GM12891 (cell line): ENCODE results near the gene REELD1.
A peak's percentile ranks its signal among the peaks of the same experiment; 100 is the strongest.

Source experiments
- DNase-seq: peaks from one replicate; pipeline ENCODE4 v3.0.0; 2011; ENCODE audit warnings: low spot score; ENCODE audit not compliant: insufficient read length
- FAIRE-seq: peaks from 2 replicates; lab custom pipeline; 2011; peaks lifted over from hg19 to GRCh38; lab: Jason Lieb, UNC
- PAX5 ChIP-seq: IDR thresholded peaks from 2 replicates; pipeline ENCODE4 v1.6.1; 2011; ENCODE audit warnings: low read length, moderate library complexity, mild to moderate bottlenecking; ENCODE audit not compliant: insufficient read depth, severe bottlenecking
- POLR2A ChIP-seq: IDR thresholded peaks from 2 replicates; pipeline ENCODE4 v1.6.1; 2011; ENCODE audit warnings: low read depth, low read length, control low read depth
- POLR2AphosphoS5 ChIP-seq: IDR thresholded peaks from 2 replicates; pipeline ENCODE4 v1.6.1; 2011; ENCODE audit warnings: low read depth, low read length, control low read depth
- POU2F2 ChIP-seq: IDR thresholded peaks from 2 replicates; pipeline ENCODE4 v1.6.1; 2011; ENCODE audit warnings: low read depth, mild to moderate bottlenecking, control low read depth, low read length, moderate library complexity
- SPI1 ChIP-seq: IDR thresholded peaks from 2 replicates; pipeline ENCODE4 v1.6.1; 2011; ENCODE audit warnings: low read depth, low read length, control low read depth
- TAF1 ChIP-seq: IDR thresholded peaks from 2 replicates; pipeline ENCODE4 v1.6.1; 2011; ENCODE audit warnings: low read depth, low read length, control low read depth

Gene REELD1

GRCh38 chr4:146183209-146183608 lies 31.1 kb upstream of the REELD1 start:
- FAIRE-seq (peak; percentile 47), DNase-seq (no peak)
- no peak for TF ChIP-seq PAX5

GRCh38 chr4:146186041-146186440 lies 28.3 kb upstream of the REELD1 start:
- no peak for FAIRE-seq

GRCh38 chr4:146186596-146186995 lies 27.7 kb upstream of the REELD1 start:
- TF ChIP-seq TAF1 (no peak), PAX5 (no peak), SPI1 (no peak), POLR2A (no peak), POU2F2 (no peak), POLR2AphosphoS5 (no peak)
- no peak for DNase-seq
- FAIRE-seq = peak; percentile 61

More at GRCh38 chr4:146186041-146186440, 28.3 kb upstream of the REELD1 start:
- no peak for TF ChIP-seq TAF1
- TF ChIP-seq POU2F2 = no peak
- TF ChIP-seq POLR2AphosphoS5 = no peak
- TF ChIP-seq SPI1 = no peak
- no peak for TF ChIP-seq PAX5
- no peak for DNase-seq

GRCh38 chr4:146190456-146190855 lies 23.9 kb upstream of the REELD1 start:
- DNase-seq (no peak), FAIRE-seq (no peak)
- no peak for TF ChIP-seq POLR2A
- TF ChIP-seq TAF1 = no peak
- no peak for TF ChIP-seq POLR2AphosphoS5
- TF ChIP-seq PAX5 = no peak
- TF ChIP-seq SPI1 = no peak
- no peak for TF ChIP-seq POU2F2

- FAIRE-seq (peak; percentile 31), DNase-seq (no peak)
- TF ChIP-seq TAF1 (no peak), POU2F2 (no peak), POLR2AphosphoS5 (no peak), PAX5 (no peak)
Observed at GRCh38 chr4:146191766-146192458, 22.4 kb upstream of the REELD1 start.

GRCh38 chr4:146193628-146194027 lies 20.7 kb upstream of the REELD1 start:
- FAIRE-seq (no peak), DNase-seq (no peak)
- TF ChIP-seq TAF1 (no peak), PAX5 (no peak), POLR2AphosphoS5 (no peak), POU2F2 (no peak), POLR2A (no peak), SPI1 (no peak)

GRCh38 chr4:146194212-146194611 lies 20.1 kb upstream of the REELD1 start:
- FAIRE-seq = no peak
- TF ChIP-seq PAX5 (no peak), POU2F2 (no peak), SPI1 (no peak), TAF1 (no peak)
- no peak for DNase-seq

GRCh38 chr4:146202665-146203064 lies 11.7 kb upstream of the REELD1 start:
- FAIRE-seq = no peak
- no peak for DNase-seq
- TF ChIP-seq POU2F2 = no peak

- FAIRE-seq (no peak), DNase-seq (no peak)
- TF ChIP-seq SPI1 (no peak), PAX5 (no peak), POU2F2 (no peak), POLR2AphosphoS5 (no peak), TAF1 (no peak), POLR2A (no peak)
Observed at GRCh38 chr4:146207410-146207809, 6.9 kb upstream of the REELD1 start.

- TF ChIP-seq POLR2AphosphoS5 (no peak), TAF1 (no peak), POLR2A (no peak), POU2F2 (no peak)
- FAIRE-seq (no peak), DNase-seq (no peak)
Observed at GRCh38 chr4:146210890-146211289, 3.4 kb upstream of the REELD1 start.

GRCh38 chr4:146211440-146211839 lies 2.9 kb upstream of the REELD1 start:
- TF ChIP-seq POLR2A (no peak), TAF1 (no peak), POLR2AphosphoS5 (no peak), SPI1 (no peak), PAX5 (no peak), POU2F2 (no peak)
- FAIRE-seq (no peak), DNase-seq (no peak)

- DNase-seq (no peak), FAIRE-seq (no peak)
- no peak for TF ChIP-seq POLR2A
- TF ChIP-seq SPI1 = no peak
- TF ChIP-seq TAF1 = no peak
- TF ChIP-seq POLR2AphosphoS5 = no peak
- TF ChIP-seq POU2F2 = no peak
- TF ChIP-seq PAX5 = no peak
Observed at GRCh38 chr4:146212781-146213180, 1.6 kb upstream of the REELD1 start.
